ENCODE data around the gene DUOX2. TPM values are rescaled to one million over a fixed set of nuclear protein-coding genes. Genes with fewer than 3 reads are reported as not detected.
"Not testable (repeated sequence)": the region's sequence is repeated elsewhere in the genome, so short reads cannot be mapped to it uniquely, and the experiment has no call there.

DUOX2 gene
- total and polyA plus RNA-seq, 7 experiments from 2014 or later, result 0.49 TPM; not detected in 6

GRCh38 chr15:45073602-45074001 is 40.4 kb downstream of the DUOX2 start:
- H3K4me3 ChIP-seq (ENCODE audit: low read length); H3K9me3 Mint-ChIP-seq; DNase-seq; H3K36me3 ChIP-seq (ENCODE audit: control insufficient read depth in 2 of 3, insufficient read depth in 3 of 3, low read length in 3 of 3); H3K4me3 Mint-ChIP-seq; H3K36me3 Mint-ChIP-seq; ATAC-seq; H3K9me3 ChIP-seq (ENCODE audit: control insufficient read depth in 2 of 3, low read length in 3 of 3); H3K4me1 Mint-ChIP-seq; H3K27me3 ChIP-seq (ENCODE audit: control insufficient read depth in 2 of 2, insufficient read depth in 2 of 2, low read length in 2 of 2); H3K27me3 Mint-ChIP-seq; CTCF ChIA-PET; POLR2A ChIA-PET; H3K4me1 ChIP-seq (ENCODE audit: control insufficient read depth in 2 of 2, insufficient read depth in 2 of 2, low read length in 2 of 2); H3K27ac ChIP-seq (ENCODE audit: low read depth, low read length); intact Hi-C loops (cut with micrococcal nuclease): not testable (repeated sequence)
- H3K27ac Mint-ChIP-seq, result peak overlapping the region in 1 of 9 donors; percentile 41

GRCh38 chr15:45069942-45070360 is 44.0 kb downstream of the DUOX2 start:
- H3K36me3 ChIP-seq (ENCODE audit: control insufficient read depth in 2 of 3, insufficient read depth in 3 of 3, low read length in 3 of 3); CTCF ChIA-PET; H3K4me3 ChIP-seq (ENCODE audit: low read length); H3K27me3 Mint-ChIP-seq; H3K4me1 Mint-ChIP-seq; intact Hi-C loops (cut with micrococcal nuclease); POLR2A ChIA-PET; H3K9me3 ChIP-seq (ENCODE audit: control insufficient read depth in 2 of 3, low read length in 3 of 3); H3K4me1 ChIP-seq (ENCODE audit: control insufficient read depth in 2 of 2, insufficient read depth in 2 of 2, low read length in 2 of 2); H3K27me3 ChIP-seq (ENCODE audit: control insufficient read depth in 2 of 2, insufficient read depth in 2 of 2, low read length in 2 of 2); H3K9me3 Mint-ChIP-seq; ATAC-seq; DNase-seq; H3K4me3 Mint-ChIP-seq; H3K27ac ChIP-seq (ENCODE audit: low read depth, low read length): not testable (repeated sequence)
- H3K36me3 Mint-ChIP-seq, result peaks cover 0 to 26% (median 6%) of the 10 kb centered on the region in 5 donors
- peak overlapping the region in 1 of 9 donors; percentile 10 for H3K27ac Mint-ChIP-seq

- intact Hi-C loops (cut with micrococcal nuclease), result no loop called here
- ATAC-seq (no peak), DNase-seq (no peak)
- H3K36me3 Mint-ChIP-seq, result peaks cover 4 to 42% (median 13%) of the 10 kb centered on the region in 5 donors
- no peaks in the 10 kb centered on the region for H3K36me3 ChIP-seq (ENCODE audit: control insufficient read depth in 2 of 3, insufficient read depth in 3 of 3, low read length in 3 of 3)
- H3K4me3 ChIP-seq (ENCODE audit: low read length), result no peak overlapping the region
- peak overlapping the region in 1 of 9 donors; percentile 55 for H3K27ac Mint-ChIP-seq
- no peaks in the 10 kb centered on the region for H3K4me1 ChIP-seq (ENCODE audit: control insufficient read depth in 2 of 2, insufficient read depth in 2 of 2, low read length in 2 of 2)
- no peak overlapping the region for H3K27ac ChIP-seq (ENCODE audit: low read depth, low read length)
- no peak overlapping the region for H3K4me3 Mint-ChIP-seq
- H3K9me3 ChIP-seq (ENCODE audit: control insufficient read depth in 2 of 3, low read length in 3 of 3), result no peaks in the 10 kb centered on the region
- POLR2A ChIA-PET, result no interaction called here
- peaks cover 0 to 21% (median 0%) of the 10 kb centered on the region in 7 donors for H3K4me1 Mint-ChIP-seq
- H3K9me3 Mint-ChIP-seq, result peaks cover 0 to 4% (median 0%) of the 10 kb centered on the region in 11 donors
- no peaks in the 10 kb centered on the region for H3K27me3 ChIP-seq (ENCODE audit: control insufficient read depth in 2 of 2, insufficient read depth in 2 of 2, low read length in 2 of 2)
- CTCF ChIA-PET, result no interaction called here
- H3K27me3 Mint-ChIP-seq, result no peaks in the 10 kb centered on the region
Measured at GRCh38 chr15:45064386-45064785, 49.6 kb downstream of the DUOX2 start.

GRCh38 chr15:45062301-45062700 is 51.7 kb downstream of the DUOX2 start:
- DNase-seq; H3K4me3 Mint-ChIP-seq; CTCF ChIA-PET; POLR2A ChIA-PET; intact Hi-C loops (cut with micrococcal nuclease); H3K27ac Mint-ChIP-seq; H3K4me1 ChIP-seq (ENCODE audit: control insufficient read depth in 2 of 2, insufficient read depth in 2 of 2, low read length in 2 of 2); H3K9me3 ChIP-seq (ENCODE audit: control insufficient read depth in 2 of 3, low read length in 3 of 3); H3K27ac ChIP-seq (ENCODE audit: low read depth, low read length); H3K4me3 ChIP-seq (ENCODE audit: low read length); H3K27me3 Mint-ChIP-seq; H3K36me3 ChIP-seq (ENCODE audit: control insufficient read depth in 2 of 3, insufficient read depth in 3 of 3, low read length in 3 of 3); H3K27me3 ChIP-seq (ENCODE audit: control insufficient read depth in 2 of 2, insufficient read depth in 2 of 2, low read length in 2 of 2); ATAC-seq: not testable (repeated sequence)
- Mint-ChIP-seq H3K4me1 (peaks cover 0 to 20% (median 0%) of the 10 kb centered on the region in 7 donors), H3K9me3 (peaks cover 0 to 13% (median 4%) of the 10 kb centered on the region in 11 donors), H3K36me3 (peaks cover 9 to 41% (median 17%) of the 10 kb centered on the region in 5 donors)

GRCh38 chr15:45058690-45059675 is 55.0 kb downstream of the DUOX2 start:
- peaks cover 0 to 15% (median 0%) of the 10 kb centered on the region in 7 donors for H3K4me1 Mint-ChIP-seq
- H3K27ac Mint-ChIP-seq; DNase-seq; H3K36me3 ChIP-seq (ENCODE audit: control insufficient read depth in 2 of 3, insufficient read depth in 3 of 3, low read length in 3 of 3); POLR2A ChIA-PET; intact Hi-C loops (cut with micrococcal nuclease); H3K27me3 Mint-ChIP-seq; H3K9me3 ChIP-seq (ENCODE audit: control insufficient read depth in 2 of 3, low read length in 3 of 3); CTCF ChIA-PET; H3K27ac ChIP-seq (ENCODE audit: low read depth, low read length); H3K4me1 ChIP-seq (ENCODE audit: control insufficient read depth in 2 of 2, insufficient read depth in 2 of 2, low read length in 2 of 2); H3K4me3 ChIP-seq (ENCODE audit: low read length); H3K27me3 ChIP-seq (ENCODE audit: control insufficient read depth in 2 of 2, insufficient read depth in 2 of 2, low read length in 2 of 2); H3K4me3 Mint-ChIP-seq: not testable (repeated sequence)
- peak; percentile 44 for ATAC-seq
- peaks cover 9 to 30% (median 17%) of the 10 kb centered on the region in 5 donors for H3K36me3 Mint-ChIP-seq
- H3K9me3 Mint-ChIP-seq, result peaks cover 0 to 13% (median 4%) of the 10 kb centered on the region in 11 donors

- H3K9me3 ChIP-seq (ENCODE audit: control insufficient read depth in 2 of 3, low read length in 3 of 3); intact Hi-C loops (cut with micrococcal nuclease); CTCF ChIA-PET; H3K27ac Mint-ChIP-seq; H3K4me3 ChIP-seq (ENCODE audit: low read length); H3K27me3 ChIP-seq (ENCODE audit: control insufficient read depth in 2 of 2, insufficient read depth in 2 of 2, low read length in 2 of 2); DNase-seq; H3K27ac ChIP-seq (ENCODE audit: low read depth, low read length); H3K4me3 Mint-ChIP-seq; H3K4me1 ChIP-seq (ENCODE audit: control insufficient read depth in 2 of 2, insufficient read depth in 2 of 2, low read length in 2 of 2); H3K27me3 Mint-ChIP-seq; POLR2A ChIA-PET; H3K36me3 ChIP-seq (ENCODE audit: control insufficient read depth in 2 of 3, insufficient read depth in 3 of 3, low read length in 3 of 3); ATAC-seq; H3K4me1 Mint-ChIP-seq: not testable (repeated sequence)
- H3K9me3 Mint-ChIP-seq, result peaks cover 0 to 44% (median 7%) of the 10 kb centered on the region in 11 donors
- H3K36me3 Mint-ChIP-seq, result peaks cover 0 to 54% (median 48%) of the 10 kb centered on the region in 5 donors
Measured at GRCh38 chr15:45052676-45053075, 61.3 kb downstream of the DUOX2 start.

All from naive thymus-derived CD4-positive, alpha-beta T cell (primary cell).